HepG2 (cell line): ENCODE results near the gene GSTA5.

Source experiments
- CTCF ChIP-seq: sonication (generic); formaldehyde crosslinking; IDR thresholded peaks from 2 replicates; pipeline ENCODE4 v1.5.0; 2020; ENCODE audit warnings: mild to moderate bottlenecking, missing genetic modification reagents, moderate library complexity
- ETV6 ChIP-seq: sonication (generic); formaldehyde crosslinking; conservative IDR thresholded peaks from 2 replicates; pipeline ENCODE4 v1.4.0; 2020; ENCODE audit warnings: missing genetic modification reagents
- GTF2F1 ChIP-seq: fragments of 150-350 bp; IDR thresholded peaks from 2 replicates; pipeline ENCODE4 v1.6.1; 2014; ENCODE audit warnings: low read length
- MTF1 ChIP-seq: sonication (generic); formaldehyde crosslinking; IDR thresholded peaks from 2 replicates; pipeline ENCODE4 v1.5.0; 2020; ENCODE audit warnings: missing genetic modification reagents
- NCOA2 ChIP-seq: sonication (generic); formaldehyde crosslinking; IDR thresholded peaks from 2 replicates; pipeline ENCODE4 v1.8.0; 2022; ENCODE audit warnings: inconsistent platforms
- POLR2G ChIP-seq: fragments of 200-400 bp; formaldehyde crosslinking; IDR thresholded peaks from 2 replicates; pipeline ENCODE4 v1.6.1; 2018; ENCODE audit warnings: mild to moderate bottlenecking, low read depth, low read length, moderate library complexity
- SNAPC5 ChIP-seq: sonication (generic); formaldehyde crosslinking; IDR thresholded peaks from 2 replicates; pipeline ENCODE4 v1.8.1; 2023; ENCODE audit warnings: mild to moderate bottlenecking, missing genetic modification reagents, borderline replicate concordance
- TFAP4 ChIP-seq: sonication (generic); IDR thresholded peaks from 2 replicates; pipeline ENCODE4 v1.6.1; 2016; ENCODE audit warnings: low read depth, borderline replicate concordance
- TOE1 ChIP-seq: sonication (generic); formaldehyde crosslinking; IDR thresholded peaks from 2 replicates; pipeline ENCODE4 v1.4.0; 2020; ENCODE audit warnings: mild to moderate bottlenecking, missing genetic modification reagents
- ZNF274 ChIP-seq: sonication (generic); formaldehyde crosslinking; IDR thresholded peaks from 2 replicates; pipeline ENCODE4 v1.5.1; 2020; ENCODE audit warnings: mild to moderate bottlenecking, missing genetic modification reagents
- ZNF333 ChIP-seq: sonication (generic); formaldehyde crosslinking; IDR thresholded peaks from 2 replicates; pipeline ENCODE4 v1.4.0; 2020; ENCODE audit warnings: mild to moderate bottlenecking, missing genetic modification reagents, borderline replicate concordance

GRCh38 chr6:52858416-52858815 lies 17.8 kb upstream of the GSTA5 start:
- TF ChIP-seq GTF2F1 (no peak), ZNF274 (no peak), NCOA2 (no peak), TOE1 (no peak), CTCF (CRISPR knock-in tag) (no peak), ETV6 (CRISPR knock-in tag) (no peak), ZNF333 (no peak), POLR2G (no peak), SNAPC5 (CRISPR knock-in tag) (no peak), MTF1 (CRISPR knock-in tag) (no peak), TFAP4 (no peak)
